Heart left ventricle (tissue), 13 donors: Measurements from ENCODE around the gene SLC17A5.

Experiments
- POLR2A ChIP-seq, 2 donors: fragments of 450-650 bp; IDR thresholded peaks; one replicate each; pipeline ENCODE4 v1.6.1; 2017; ENCODE audit warnings: antibody characterized with exemption in 2 of 2, mild to moderate bottlenecking in 2 of 2, moderate library complexity in 2 of 2
- TF ChIP-seq, protein P1 (sequence below), 12 donors: fragments of 200-600 bp; sonication (generic) in 4 of 12; IDR thresholded peaks; one replicate each; pipeline versions ENCODE4 v1.5.0 to v1.8.0; 2018 to 2022; ENCODE audit warnings: antibody characterized with exemption in 12 of 12, mild to moderate bottlenecking in 5 of 12
- donor health status: ischemic (EF 13 %, LVEDD 7.1; RV severe dilation, severe dysfunction).
- donor health status: DM: no; HTN: yes; CAD: no.
- donor health status: DM: no; HTN: no; CAD: no.
- donor health status: ischemic (EF 25% LVEDD 6.9; RV normal size, moderate dysfunction).
- donor health status: ischemic (EF 25% LVEDD 5.7; RV mildly dilated, moderate dysfunction).
- donor health status: ischemic (EF 35%, LVEDD 5.7; RV mildly dilated, moderate dysfunction).
- donor health status: nonischemic (EF 11% LVEDD 7.7; RV severe dilation, severe dysfunction).
- donor health status: DM: yes; HTN: yes; CAD: no.
- donor health status: PGD.
- donor health status: ischemic (EF 29% LVEDD 5.4; RV normal size, mild dysfunction).
- donor health status: nonischemic (EF 23%, LVEDD 6.1; RV moderate dilation, normal function).

- TF ChIP-seq, protein P1, sequence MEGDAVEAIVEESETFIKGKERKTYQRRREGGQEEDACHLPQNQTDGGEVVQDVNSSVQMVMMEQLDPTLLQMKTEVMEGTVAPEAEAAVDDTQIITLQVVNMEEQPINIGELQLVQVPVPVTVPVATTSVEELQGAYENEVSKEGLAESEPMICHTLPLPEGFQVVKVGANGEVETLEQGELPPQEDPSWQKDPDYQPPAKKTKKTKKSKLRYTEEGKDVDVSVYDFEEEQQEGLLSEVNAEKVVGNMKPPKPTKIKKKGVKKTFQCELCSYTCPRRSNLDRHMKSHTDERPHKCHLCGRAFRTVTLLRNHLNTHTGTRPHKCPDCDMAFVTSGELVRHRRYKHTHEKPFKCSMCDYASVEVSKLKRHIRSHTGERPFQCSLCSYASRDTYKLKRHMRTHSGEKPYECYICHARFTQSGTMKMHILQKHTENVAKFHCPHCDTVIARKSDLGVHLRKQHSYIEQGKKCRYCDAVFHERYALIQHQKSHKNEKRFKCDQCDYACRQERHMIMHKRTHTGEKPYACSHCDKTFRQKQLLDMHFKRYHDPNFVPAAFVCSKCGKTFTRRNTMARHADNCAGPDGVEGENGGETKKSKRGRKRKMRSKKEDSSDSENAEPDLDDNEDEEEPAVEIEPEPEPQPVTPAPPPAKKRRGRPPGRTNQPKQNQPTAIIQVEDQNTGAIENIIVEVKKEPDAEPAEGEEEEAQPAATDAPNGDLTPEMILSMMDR (IDR thresholded peaks at IDR 0.05), result no peak
- no peak for TF ChIP-seq POLR2A (IDR thresholded peaks at IDR 0.05)
Measured at GRCh38 chr6:73702444-73702843, 48.7 kb upstream of the SLC17A5 start.
